CD4-positive, CD25-positive, alpha-beta regulatory T cell (primary cell): ENCODE measurements around the gene SLC26A6. TPM values are rescaled to one million over a fixed set of nuclear protein-coding genes. Genes with fewer than 3 reads are reported as not detected.

Source experiments
- ATAC-seq, 2 donors: fragments of 150-1000 bp; cut with Tn5 transposase; one replicate each; pipeline ENCODE4 v1.10.0; 2021; ENCODE audit warnings: low read depth in 2 of 2, moderate number of reproducible peaks in 2 of 2, moderate library complexity in 1 of 2
- DNase-seq, 3 donors: peaks; one replicate each; pipeline versions ENCODE4 v3.0.0 to v3.0.0-alpha.2; 2012 to 2022; ENCODE audit warnings: mixed read lengths in 1 of 3
- H3K27ac ChIP-seq: one replicate; pipeline ENCODE4 v1.7.0; 2013; ENCODE audit warnings: mild to moderate bottlenecking, low read length; ENCODE audit not compliant: insufficient read depth, poor library complexity, severe bottlenecking
- H3K27me3 ChIP-seq: one replicate; pipeline ENCODE4 v1.7.0; 2013; ENCODE audit warnings: low read length; ENCODE audit not compliant: control insufficient read depth, insufficient read depth
- H3K36me3 ChIP-seq: one replicate; pipeline ENCODE4 v1.7.0; 2013; ENCODE audit warnings: mild to moderate bottlenecking, low read length, moderate library complexity; ENCODE audit not compliant: control insufficient read depth, insufficient read depth
- H3K4me1 ChIP-seq: 2 replicates; pipeline ENCODE4 v1.7.0; 2013; ENCODE audit warnings: mild to moderate bottlenecking, low read length; ENCODE audit not compliant: insufficient read depth, control insufficient read depth, poor library complexity, severe bottlenecking
- H3K4me3 ChIP-seq: one replicate; pipeline ENCODE4 v1.7.0; 2013; ENCODE audit warnings: low read depth, mild to moderate bottlenecking, low read length, moderate library complexity
- H3K9me3 ChIP-seq, 2 experiments: 1 replicate in 1 of 2; 2 replicates in 1 of 2; pipeline ENCODE4 v1.7.0; 2013; ENCODE audit warnings: low read length in 2 of 2, mild to moderate bottlenecking in 1 of 2, moderate library complexity in 1 of 2; ENCODE audit not compliant: control insufficient read depth in 2 of 2
- H3K27ac Mint-ChIP-seq, 3 donors: one replicate each; pipeline ENCODE4 v1.8.0; 2020 to 2022; ENCODE audit warnings: mild to moderate bottlenecking in 3 of 3, mixed read lengths in 3 of 3, moderate library complexity in 2 of 3
- H3K27me3 Mint-ChIP-seq: one replicate; pipeline ENCODE4 v1.8.0; 2022; ENCODE audit warnings: mild to moderate bottlenecking, mixed read lengths
- H3K36me3 Mint-ChIP-seq: one replicate; pipeline ENCODE4 v1.8.0; 2020; ENCODE audit warnings: mixed read lengths
- H3K4me1 Mint-ChIP-seq, 4 donors: one replicate each; pipeline ENCODE4 v1.8.0; 2020 to 2022; ENCODE audit warnings: mixed read lengths in 4 of 4, mild to moderate bottlenecking in 1 of 4
- H3K4me3 Mint-ChIP-seq, 4 donors: one replicate each; pipeline ENCODE4 v1.8.0; 2020 to 2022; ENCODE audit warnings: mild to moderate bottlenecking in 4 of 4, mixed read lengths in 4 of 4, moderate library complexity in 3 of 4
- H3K9me3 Mint-ChIP-seq, 7 donors: one replicate each; pipeline ENCODE4 v1.8.0; 2020 to 2022; ENCODE audit warnings: mixed read lengths in 7 of 7, mild to moderate bottlenecking in 3 of 7, moderate library complexity in 2 of 7
- polyA plus RNA-seq, 4 donors: library from polyadenylated mRNA; unstranded; fragments of 300-500 nt; fragmentation: Illumina TruSeq; gene quantifications; one replicate each; pipeline ENCODE4 v1.2.3, GENCODE V29; 2021
- total RNA-seq: library from RNA; stranded (reverse); gene quantifications from one replicate; pipeline ENCODE4 v1.2.3, GENCODE V29; 2022

SLC26A6 gene
- total and polyA plus RNA-seq, 5 donors from 2014 or later, result 3.2 to 25.1 (median 6.5) TPM

DNA sequence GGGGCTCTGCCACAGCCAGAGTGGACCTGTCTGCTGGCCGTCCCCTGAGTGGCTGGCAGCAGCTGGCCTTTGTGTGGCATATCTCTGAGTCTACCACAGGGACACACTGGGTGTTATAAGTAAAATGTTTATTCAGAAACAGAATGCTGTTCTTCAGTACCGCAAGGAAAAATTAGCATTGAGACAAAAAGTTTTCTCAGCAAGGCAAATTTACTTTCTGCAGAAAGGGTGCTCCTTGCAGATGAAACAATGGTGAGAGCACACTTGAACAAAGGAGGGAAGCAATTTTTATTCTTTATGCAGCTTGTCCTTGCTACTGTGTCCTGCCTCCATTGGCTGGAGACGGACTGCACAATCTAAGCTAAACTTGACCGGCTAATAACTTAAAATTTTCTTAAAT, 17.7 kb downstream of the SLC26A6 start:
- Mint-ChIP-seq H3K27me3 (no peaks in the 10 kb centered on the region), H3K4me3 (no peak overlapping the region), H3K9me3 (peaks cover 0 to 11% (median 0%) of the 10 kb centered on the region in 7 donors), H3K4me1 (no peaks in the 10 kb centered on the region), H3K27ac (no peak overlapping the region), H3K36me3 (no peaks in the 10 kb centered on the region)
- no peaks in the 10 kb centered on the region for H3K36me3 ChIP-seq
- H3K27ac ChIP-seq, result no peak overlapping the region
- H3K4me3 ChIP-seq, result no peak overlapping the region
- DNase-seq, result no peak
- H3K27me3 ChIP-seq, result no peaks in the 10 kb centered on the region
- no peaks in the 10 kb centered on the region for H3K4me1 ChIP-seq
- no peak for ATAC-seq
- H3K9me3 ChIP-seq, result peaks cover 12 to 14% of the 10 kb centered on the region in 2 experiments

DNA sequence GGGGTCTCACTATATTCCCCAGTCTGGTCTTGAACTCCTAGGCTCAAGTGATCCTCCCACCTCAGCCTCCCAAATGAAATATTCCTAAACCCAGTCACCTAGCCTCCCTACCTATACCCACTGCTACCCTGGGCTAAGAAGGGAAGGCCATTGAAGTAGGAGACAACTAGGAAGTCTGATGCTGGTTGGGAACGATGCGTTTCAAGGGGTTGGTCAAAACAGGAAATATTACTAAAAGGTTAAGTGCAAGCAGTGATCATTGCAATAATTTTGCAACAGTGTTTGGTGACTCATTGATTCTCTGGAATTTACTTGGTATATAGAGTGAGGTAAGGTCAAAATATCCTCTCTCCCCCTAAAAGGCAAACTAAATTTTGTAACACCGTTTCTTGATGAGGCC, 21.2 kb downstream of the SLC26A6 start:
- Mint-ChIP-seq H3K4me1 (peaks cover 0 to 7% (median 2%) of the 10 kb centered on the region in 4 donors), H3K27ac (no peak overlapping the region), H3K36me3 (peaks cover 3% of the 10 kb centered on the region), H3K9me3 (peaks cover 0 to 11% (median 0%) of the 10 kb centered on the region in 7 donors), H3K27me3 (no peaks in the 10 kb centered on the region), H3K4me3 (peak overlapping the region in 1 of 4 donors; percentile 54)
- no peaks in the 10 kb centered on the region for H3K27me3 ChIP-seq
- peak in 1 of 3 donors; percentile 23 for DNase-seq
- no peaks in the 10 kb centered on the region for H3K4me1 ChIP-seq
- no peaks in the 10 kb centered on the region for H3K36me3 ChIP-seq
- ATAC-seq, result no peak
- H3K9me3 ChIP-seq, result peaks cover 12 to 14% of the 10 kb centered on the region in 2 experiments
- no peak overlapping the region for H3K4me3 ChIP-seq
- no peak overlapping the region for H3K27ac ChIP-seq

DNA sequence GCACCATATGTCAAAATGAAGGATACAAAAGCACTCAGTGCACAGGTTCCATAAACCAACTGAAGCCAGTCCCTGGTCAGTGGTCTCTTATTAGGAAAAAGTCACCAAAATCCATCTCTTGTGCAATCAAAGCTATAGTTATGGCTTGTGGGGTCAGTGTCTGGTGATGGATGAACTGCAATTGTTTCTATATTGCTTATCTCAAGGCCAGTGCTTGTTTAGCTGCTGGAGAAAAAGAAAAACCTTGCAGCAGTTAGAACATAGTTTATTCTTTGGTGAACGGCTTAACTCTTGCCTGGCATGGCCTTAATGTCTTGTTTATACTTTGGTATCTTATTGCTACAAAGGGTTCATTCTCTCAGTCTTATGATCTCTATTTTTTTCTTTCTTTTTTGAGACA, 23.0 kb downstream of the SLC26A6 start:
- ATAC-seq (no peak), DNase-seq (no peak)
- peak overlapping the region in 3 of 4 donors; percentile 8 to 50 (median 15) for H3K4me3 Mint-ChIP-seq
- H3K9me3 Mint-ChIP-seq, result peaks cover 0 to 6% (median 0%) of the 10 kb centered on the region in 7 donors
- H3K4me1 Mint-ChIP-seq, result peaks cover 8 to 19% (median 13%) of the 10 kb centered on the region in 4 donors
- H3K27ac ChIP-seq, result no peak overlapping the region
- no peaks in the 10 kb centered on the region for H3K36me3 ChIP-seq
- H3K4me3 ChIP-seq, result no peak overlapping the region
- H3K9me3 ChIP-seq, result peaks cover 5% of the 10 kb centered on the region in 2 experiments
- no peaks in the 10 kb centered on the region for H3K27me3 Mint-ChIP-seq
- H3K4me1 ChIP-seq, result peaks cover 9% of the 10 kb centered on the region
- H3K27ac Mint-ChIP-seq, result no peak overlapping the region
- H3K27me3 ChIP-seq, result no peaks in the 10 kb centered on the region
- H3K36me3 Mint-ChIP-seq, result peaks cover 8% of the 10 kb centered on the region

DNA sequence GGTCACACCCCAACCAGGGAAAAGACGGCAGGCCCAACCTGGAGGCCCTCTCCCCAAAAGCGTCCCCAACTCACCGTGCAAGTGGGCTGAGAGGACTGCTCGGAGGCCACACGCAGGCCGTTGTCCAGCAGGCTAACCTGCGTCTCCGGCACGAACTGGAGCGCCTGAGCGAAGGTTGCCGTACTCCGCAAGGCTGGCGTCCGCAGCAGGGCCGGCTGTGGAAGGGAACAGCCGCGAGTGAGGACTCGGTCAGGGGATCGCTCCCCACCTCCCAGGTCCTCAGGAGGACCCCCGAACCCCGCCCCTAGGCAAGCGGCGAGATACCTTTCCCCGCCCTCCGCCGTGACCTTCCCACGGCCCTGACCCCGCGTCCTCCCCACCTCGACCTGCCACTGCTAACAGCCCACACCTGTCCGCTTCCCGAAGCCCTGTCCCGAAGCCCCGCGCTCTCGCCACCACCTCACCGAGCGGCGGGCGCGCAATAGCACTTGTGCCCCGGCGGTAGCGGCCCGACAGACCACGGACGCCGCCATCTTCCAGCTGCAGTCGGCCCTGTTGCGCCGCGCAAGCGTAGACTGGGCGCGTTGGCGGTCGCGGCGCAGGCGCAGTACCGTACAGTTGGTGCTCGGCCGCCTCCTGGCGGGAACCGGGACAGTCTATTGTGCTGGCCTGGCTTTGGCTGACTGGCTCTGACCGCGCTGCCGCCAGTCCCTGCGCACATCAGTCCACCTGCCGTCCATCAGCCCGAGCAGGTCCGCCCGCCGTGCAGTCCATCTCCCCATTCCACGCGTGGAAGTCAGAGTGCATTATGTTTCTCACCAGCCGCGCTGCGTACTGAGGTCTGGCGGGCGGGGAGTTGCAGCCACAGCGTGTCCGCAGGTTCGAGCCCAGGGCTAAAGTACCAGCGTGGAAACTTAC, 25.9 kb downstream of the SLC26A6 start, which contains the start of gene UQCRC1:
Gene UQCRC1, minus strand, starts transcription at position 559 of the 918 bp plus-strand sequence. Its CDS starts 26 bp downstream, at position 533.
- H3K4me1 ChIP-seq, result peaks cover 9% of the 10 kb centered on the region
- H3K27ac ChIP-seq, result peak within 1 kb of the TSS; percentile 72
- peak within 1 kb of the TSS; percentile 83 for H3K4me3 ChIP-seq
- Mint-ChIP-seq H3K27me3 (no peaks in the 10 kb centered on the region), H3K9me3 (no peaks in the 10 kb centered on the region), H3K4me3 (peak within 1 kb of the TSS; percentile 95 to 99 (median 98)), H3K27ac (peak within 1 kb of the TSS; percentile 88 to 99 (median 94)), H3K4me1 (peaks cover 8 to 27% (median 16%) of the 10 kb centered on the region in 4 donors), H3K36me3 (peaks cover 22% of the 10 kb centered on the region)
- no peaks in the 10 kb centered on the region for H3K9me3 ChIP-seq
- peaks cover 16% of the 10 kb centered on the region for H3K36me3 ChIP-seq
- H3K27me3 ChIP-seq, result no peaks in the 10 kb centered on the region
- DNase-seq, result peak; percentile 86 to 94 (median 92)
- peak; percentile 99 for ATAC-seq

DNA sequence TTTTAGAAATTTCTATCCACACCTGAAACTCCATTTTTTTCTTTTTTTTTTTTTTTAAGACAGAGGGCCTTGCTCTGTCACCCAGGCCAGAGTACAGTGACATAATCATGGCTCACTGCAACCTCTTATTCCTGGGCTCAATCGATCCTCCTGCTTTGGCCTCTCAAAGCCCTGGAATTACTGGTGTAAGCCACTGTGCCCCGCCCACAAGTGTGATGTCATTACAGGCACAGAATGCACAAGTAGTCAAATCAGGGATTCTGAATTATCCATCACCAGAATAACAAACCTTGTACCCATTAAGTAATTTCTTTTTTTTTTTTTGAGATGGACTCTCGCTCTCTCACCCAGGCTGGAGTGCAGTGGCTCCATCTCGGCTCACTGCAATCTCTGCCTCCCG, 27.7 kb downstream of the SLC26A6 start:
- DNase-seq, result peak in 1 of 3 donors; percentile 13

DNA sequence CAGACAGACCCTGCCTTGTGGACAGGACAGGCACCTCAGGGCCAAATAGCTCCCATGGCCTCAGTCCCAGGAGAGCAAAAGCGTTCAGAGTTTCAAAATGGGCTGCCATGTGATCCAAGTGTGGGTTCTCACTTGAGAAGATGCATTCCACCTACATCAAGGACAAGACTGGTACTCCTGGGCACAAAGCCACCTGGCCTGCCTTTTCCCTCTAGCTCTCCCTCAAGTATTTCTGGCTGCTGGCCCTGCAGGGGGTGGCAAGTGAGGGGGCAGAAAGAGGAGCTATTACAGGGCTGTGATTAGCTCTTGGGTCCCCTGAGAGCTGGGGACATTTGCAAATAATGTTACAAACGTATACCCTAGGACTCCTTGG, 33.7 kb downstream of the SLC26A6 start:
- DNase-seq (no peak), ATAC-seq (no peak)
- Histone ChIP-seq H3K27ac (no peak overlapping the region), H3K4me3 (no peak overlapping the region), H3K36me3 (peaks cover 62% of the 10 kb centered on the region), H3K4me1 (no peaks in the 10 kb centered on the region), H3K9me3 (no peaks in the 10 kb centered on the region), H3K27me3 (no peaks in the 10 kb centered on the region)
- Mint-ChIP-seq H3K36me3 (peaks cover 38% of the 10 kb centered on the region), H3K27me3 (no peaks in the 10 kb centered on the region), H3K27ac (no peak overlapping the region), H3K9me3 (no peaks in the 10 kb centered on the region), H3K4me3 (no peak overlapping the region), H3K4me1 (peaks cover 0 to 10% (median 4%) of the 10 kb centered on the region in 4 donors)

More for the DNA sequence above, 27.7 kb downstream of the SLC26A6 start:
- Mint-ChIP-seq H3K36me3 (peaks cover 29% of the 10 kb centered on the region), H3K27ac (peak overlapping the region in 1 of 3 donors; percentile 94), H3K9me3 (no peaks in the 10 kb centered on the region), H3K4me3 (peak overlapping the region; percentile 10 to 99 (median 96)), H3K27me3 (no peaks in the 10 kb centered on the region), H3K4me1 (peaks cover 8 to 27% (median 16%) of the 10 kb centered on the region in 4 donors)
- Histone ChIP-seq H3K27me3 (no peaks in the 10 kb centered on the region), H3K9me3 (no peaks in the 10 kb centered on the region), H3K4me1 (peaks cover 9% of the 10 kb centered on the region), H3K36me3 (peaks cover 34% of the 10 kb centered on the region), H3K27ac (no peak overlapping the region), H3K4me3 (no peak overlapping the region)
- ATAC-seq, result no peak

DNA sequence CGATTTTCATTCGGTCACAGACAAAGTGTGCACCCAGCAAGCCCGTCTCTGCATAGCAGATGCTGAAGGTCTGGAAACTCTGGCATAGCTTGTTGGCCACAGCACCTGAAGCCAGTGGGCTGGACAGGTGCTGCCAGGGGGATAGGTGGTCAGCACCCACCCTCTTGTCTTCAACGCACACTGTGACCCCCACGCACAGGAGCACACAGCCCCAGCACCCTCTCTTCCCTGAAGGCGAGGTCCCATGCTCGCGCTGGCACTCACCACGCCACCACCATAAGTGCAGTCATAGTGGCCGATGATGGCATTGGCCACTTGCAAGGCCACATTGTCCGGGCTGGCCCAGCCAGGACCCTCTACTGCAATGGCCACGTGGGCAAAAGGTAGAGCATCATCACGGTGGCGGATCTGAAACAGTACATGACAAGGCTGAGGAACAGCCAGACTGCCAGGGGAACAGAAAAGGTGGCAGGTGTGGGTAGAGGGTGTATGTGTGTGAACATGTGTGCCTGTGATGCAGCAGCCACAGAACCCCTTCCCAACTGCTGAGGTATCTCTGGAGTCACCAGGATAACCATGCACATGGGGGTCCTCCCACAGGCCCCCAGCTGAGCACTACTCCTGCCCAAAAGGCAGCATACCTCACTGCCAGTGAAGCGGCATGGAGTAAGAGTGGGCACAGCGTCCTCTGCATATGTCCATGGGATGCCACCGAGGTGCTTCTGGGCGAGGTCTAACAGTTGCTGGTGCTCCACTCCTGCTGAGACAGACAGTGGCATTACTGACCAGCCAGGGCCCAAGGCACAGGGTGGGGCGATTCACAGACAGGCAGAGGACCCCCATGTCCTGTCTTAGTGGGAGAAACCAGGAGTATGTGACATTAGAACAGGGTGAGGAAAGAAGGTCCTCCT, 34.3 kb downstream of the SLC26A6 start:
- no peaks in the 10 kb centered on the region for H3K4me1 ChIP-seq
- Mint-ChIP-seq H3K9me3 (no peaks in the 10 kb centered on the region), H3K4me1 (peaks cover 0 to 10% (median 3%) of the 10 kb centered on the region in 4 donors), H3K27me3 (peaks cover under 1% of the 10 kb centered on the region), H3K4me3 (no peak overlapping the region), H3K36me3 (peaks cover 37% of the 10 kb centered on the region), H3K27ac (no peak overlapping the region)
- no peak for DNase-seq
- H3K27me3 ChIP-seq, result no peaks in the 10 kb centered on the region
- no peaks in the 10 kb centered on the region for H3K9me3 ChIP-seq
- no peak overlapping the region for H3K4me3 ChIP-seq
- H3K36me3 ChIP-seq, result peaks cover 62% of the 10 kb centered on the region
- no peak overlapping the region for H3K27ac ChIP-seq
- no peak for ATAC-seq
